Measurements from ENCODE around the gene GNB1. TPM values are rescaled to one million over a fixed set of nuclear protein-coding genes. Genes with fewer than 3 reads are reported as not detected.
A peak's percentile ranks its signal among the peaks of the same experiment; 100 is the strongest.

The GNB1 gene
- total and polyA plus RNA-seq, 9 of the 15 experiments (the other 6 are each of a cell fraction or from before 2014, with no cell fraction given) = 34.3 to 388 (median 114) TPM

- TF ChIP-seq MLX (CRISPR knock-in tag; conservative IDR thresholded peaks at IDR 0.05) = no peak
- TF ChIP-seq, protein P1, sequence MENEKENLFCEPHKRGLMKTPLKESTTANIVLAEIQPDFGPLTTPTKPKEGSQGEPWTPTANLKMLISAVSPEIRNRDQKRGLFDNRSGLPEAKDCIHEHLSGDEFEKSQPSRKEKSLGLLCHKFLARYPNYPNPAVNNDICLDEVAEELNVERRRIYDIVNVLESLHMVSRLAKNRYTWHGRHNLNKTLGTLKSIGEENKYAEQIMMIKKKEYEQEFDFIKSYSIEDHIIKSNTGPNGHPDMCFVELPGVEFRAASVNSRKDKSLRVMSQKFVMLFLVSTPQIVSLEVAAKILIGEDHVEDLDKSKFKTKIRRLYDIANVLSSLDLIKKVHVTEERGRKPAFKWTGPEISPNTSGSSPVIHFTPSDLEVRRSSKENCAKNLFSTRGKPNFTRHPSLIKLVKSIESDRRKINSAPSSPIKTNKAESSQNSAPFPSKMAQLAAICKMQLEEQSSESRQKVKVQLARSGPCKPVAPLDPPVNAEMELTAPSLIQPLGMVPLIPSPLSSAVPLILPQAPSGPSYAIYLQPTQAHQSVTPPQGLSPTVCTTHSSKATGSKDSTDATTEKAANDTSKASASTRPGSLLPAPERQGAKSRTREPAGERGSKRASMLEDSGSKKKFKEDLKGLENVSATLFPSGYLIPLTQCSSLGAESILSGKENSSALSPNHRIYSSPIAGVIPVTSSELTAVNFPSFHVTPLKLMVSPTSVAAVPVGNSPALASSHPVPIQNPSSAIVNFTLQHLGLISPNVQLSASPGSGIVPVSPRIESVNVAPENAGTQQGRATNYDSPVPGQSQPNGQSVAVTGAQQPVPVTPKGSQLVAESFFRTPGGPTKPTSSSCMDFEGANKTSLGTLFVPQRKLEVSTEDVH (IDR thresholded peaks at IDR 0.05; ENCODE audit: low read depth, partially characterized antibody) = no peak
- no peak for TF ChIP-seq RFX5 (IDR thresholded peaks at IDR 0.05; ENCODE audit: low read depth, low read length)
- no peak for TF ChIP-seq EWSR1 (IDR thresholded peaks at IDR 0.05; ENCODE audit: borderline replicate concordance, low read depth, partially characterized antibody)
- no peak for TF ChIP-seq NR2C2 (CRISPR knock-in tag; IDR thresholded peaks at IDR 0.05)
- no peak for TF ChIP-seq NR2C2 (tag; IDR thresholded peaks at IDR 0.05)
- TF ChIP-seq RBFOX2 (IDR thresholded peaks at IDR 0.05; ENCODE audit: low read depth, low read length) = no peak; the same call in 1 of the 2 replicates
- no peak for TF ChIP-seq HMG20A (CRISPR knock-in tag; conservative IDR thresholded peaks at IDR 0.05)
- TF ChIP-seq DMBX1 (CRISPR knock-in tag; IDR thresholded peaks at IDR 0.05; ENCODE audit: borderline replicate concordance) = no peak
- no peak for TF ChIP-seq ZNF41 (CRISPR knock-in tag; conservative IDR thresholded peaks at IDR 0.05)
- TF ChIP-seq MIER1 (IDR thresholded peaks at IDR 0.05; ENCODE audit: low read depth) = no peak
- TF ChIP-seq CTBP1 (IDR thresholded peaks at IDR 0.05; ENCODE audit: borderline replicate concordance) = peak; percentile 28
- no peak for TF ChIP-seq FOXP1 (CRISPR knock-in tag; IDR thresholded peaks at IDR 0.05)
- TF ChIP-seq NR2C1 (IDR thresholded peaks at IDR 0.05) = no peak
- TF ChIP-seq NR2C1 (tag; IDR thresholded peaks at IDR 0.05) = no peak
- TF ChIP-seq MAX (CRISPR knock-in tag; IDR thresholded peaks at IDR 0.05) = peak; percentile 82
- no peak for TF ChIP-seq ZNF584 (CRISPR knock-in tag; IDR thresholded peaks at IDR 0.05; ENCODE audit: low read depth)
- TF ChIP-seq MAZ (CRISPR knock-in tag; conservative IDR thresholded peaks at IDR 0.05 in 1 of 2, IDR thresholded peaks at IDR 0.05 in 1 of 2) = peak; percentile 22 to 89; a peak in 1 of 4 replicates
- no peak for TF ChIP-seq AFF1 (IDR thresholded peaks at IDR 0.05; ENCODE audit: low read depth in 1 of 2, partially characterized antibody in 2 of 2)
- TF ChIP-seq NUFIP1 (IDR thresholded peaks at IDR 0.05; ENCODE audit: partially characterized antibody) = no peak
These were observed 28.6 kb upstream of the GNB1 start (continued) for GRCh38 chr1:1919304-1920056.
